ENCODE measurements around the gene KCNH6.

Gene KCNH6

DNA sequence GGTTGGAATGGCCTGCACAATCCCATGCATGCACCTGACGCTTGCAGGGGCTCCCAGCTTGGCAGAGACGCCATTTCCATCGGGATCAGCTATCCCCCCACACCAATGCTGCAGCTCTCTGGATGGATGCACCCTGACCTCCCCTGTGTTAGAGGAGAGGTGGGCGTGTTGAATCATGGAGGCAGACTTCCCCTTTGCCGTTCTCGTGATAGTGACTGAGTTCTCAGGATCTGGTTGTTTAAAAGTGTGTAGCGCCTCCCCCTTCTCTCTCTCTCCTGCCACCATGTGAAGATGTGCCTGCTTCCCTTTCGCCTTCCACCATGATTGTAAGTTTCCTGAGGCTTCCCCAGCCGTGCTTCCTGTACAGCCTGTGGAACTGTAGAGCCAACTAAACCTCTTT lies 17.8 kb upstream of the KCNH6 start:
- H3K4me3 ChIP-seq (ENCODE audit: low read depth in 1 of 2, low read length in 2 of 2): no peak overlapping the region
- DNase-seq (no peak), ATAC-seq (ENCODE audit: insufficient read depth, low read depth) (no peak)
- H3K27me3 ChIP-seq (ENCODE audit: insufficient read depth, low read length, poor library complexity): no peaks in the 10 kb centered on the region
- H3K27ac ChIP-seq (ENCODE audit: low read length): no peak overlapping the region
- no peaks in the 10 kb centered on the region for H3K9me3 ChIP-seq (ENCODE audit: insufficient read depth, low read length, severe bottlenecking)
- H2AFZ ChIP-seq (ENCODE audit: low read depth, low read length): no peak overlapping the region
- no peaks in the 10 kb centered on the region for H3K36me3 ChIP-seq (ENCODE audit: insufficient read depth, low read length)
- no peaks in the 10 kb centered on the region for H3K79me2 ChIP-seq (ENCODE audit: insufficient read depth, low read length)
- H3K4me2 ChIP-seq (ENCODE audit: insufficient read depth, low read length): no peak overlapping the region
- no peak overlapping the region for H3K9ac ChIP-seq (ENCODE audit: low read depth, low read length)
- peaks cover under 1% of the 10 kb centered on the region for H4K20me1 ChIP-seq (ENCODE audit: insufficient read depth, low read length)
- H3K4me1 ChIP-seq (ENCODE audit: insufficient read depth, low read length): no peaks in the 10 kb centered on the region
- TF ChIP-seq, protein P1, sequence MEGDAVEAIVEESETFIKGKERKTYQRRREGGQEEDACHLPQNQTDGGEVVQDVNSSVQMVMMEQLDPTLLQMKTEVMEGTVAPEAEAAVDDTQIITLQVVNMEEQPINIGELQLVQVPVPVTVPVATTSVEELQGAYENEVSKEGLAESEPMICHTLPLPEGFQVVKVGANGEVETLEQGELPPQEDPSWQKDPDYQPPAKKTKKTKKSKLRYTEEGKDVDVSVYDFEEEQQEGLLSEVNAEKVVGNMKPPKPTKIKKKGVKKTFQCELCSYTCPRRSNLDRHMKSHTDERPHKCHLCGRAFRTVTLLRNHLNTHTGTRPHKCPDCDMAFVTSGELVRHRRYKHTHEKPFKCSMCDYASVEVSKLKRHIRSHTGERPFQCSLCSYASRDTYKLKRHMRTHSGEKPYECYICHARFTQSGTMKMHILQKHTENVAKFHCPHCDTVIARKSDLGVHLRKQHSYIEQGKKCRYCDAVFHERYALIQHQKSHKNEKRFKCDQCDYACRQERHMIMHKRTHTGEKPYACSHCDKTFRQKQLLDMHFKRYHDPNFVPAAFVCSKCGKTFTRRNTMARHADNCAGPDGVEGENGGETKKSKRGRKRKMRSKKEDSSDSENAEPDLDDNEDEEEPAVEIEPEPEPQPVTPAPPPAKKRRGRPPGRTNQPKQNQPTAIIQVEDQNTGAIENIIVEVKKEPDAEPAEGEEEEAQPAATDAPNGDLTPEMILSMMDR (IDR thresholded peaks at IDR 0.05; ENCODE audit: borderline replicate concordance, extremely low read depth, low read length, poor library complexity, severe bottlenecking): no peak
- TF ChIP-seq EZH2 (IDR thresholded peaks at IDR 0.05; ENCODE audit: borderline replicate concordance, low read depth, low read length, severe bottlenecking): no peak

DNA sequence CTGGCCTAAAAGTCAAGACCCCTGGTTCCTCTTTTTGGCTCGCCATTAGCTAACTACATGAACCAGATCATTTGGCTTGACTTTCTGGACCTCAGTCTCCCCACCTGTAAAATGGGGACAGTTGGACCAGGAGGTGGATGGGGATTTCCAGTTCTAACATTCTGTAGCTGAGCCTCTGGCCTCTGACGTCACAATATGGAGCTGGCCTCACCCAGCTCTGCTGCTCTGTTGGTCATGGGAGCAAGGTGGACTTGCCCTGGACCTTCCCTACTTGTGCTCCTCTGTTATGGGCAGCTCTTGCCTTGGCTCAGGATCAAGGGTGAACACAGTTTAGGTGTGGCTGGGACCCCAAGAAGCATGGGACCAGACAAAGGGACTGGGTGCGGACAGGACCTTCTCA lies 16.5 kb upstream of the KCNH6 start:
- Histone ChIP-seq H4K20me1 (ENCODE audit: insufficient read depth, low read length) (peaks cover 4% of the 10 kb centered on the region), H3K9me3 (ENCODE audit: insufficient read depth, low read length, severe bottlenecking) (no peaks in the 10 kb centered on the region), H3K27me3 (ENCODE audit: insufficient read depth, low read length, poor library complexity) (no peaks in the 10 kb centered on the region), H3K27ac (ENCODE audit: low read length) (no peak overlapping the region), H3K4me2 (ENCODE audit: insufficient read depth, low read length) (no peak overlapping the region), H3K4me3 (ENCODE audit: low read depth in 1 of 2, low read length in 2 of 2) (no peak overlapping the region), H3K4me1 (ENCODE audit: insufficient read depth, low read length) (no peaks in the 10 kb centered on the region), H3K9ac (ENCODE audit: low read depth, low read length) (no peak overlapping the region), H3K36me3 (ENCODE audit: insufficient read depth, low read length) (no peaks in the 10 kb centered on the region), H3K79me2 (ENCODE audit: insufficient read depth, low read length) (no peaks in the 10 kb centered on the region), H2AFZ (ENCODE audit: low read depth, low read length) (no peak overlapping the region)
- TF ChIP-seq EZH2 (IDR thresholded peaks at IDR 0.05; ENCODE audit: borderline replicate concordance, low read depth, low read length, severe bottlenecking): no peak
- TF ChIP-seq, protein P1 (IDR thresholded peaks at IDR 0.05; ENCODE audit: borderline replicate concordance, extremely low read depth, low read length, poor library complexity, severe bottlenecking): no peak
- DNase-seq (no peak), ATAC-seq (ENCODE audit: insufficient read depth, low read depth) (no peak)

DNA sequence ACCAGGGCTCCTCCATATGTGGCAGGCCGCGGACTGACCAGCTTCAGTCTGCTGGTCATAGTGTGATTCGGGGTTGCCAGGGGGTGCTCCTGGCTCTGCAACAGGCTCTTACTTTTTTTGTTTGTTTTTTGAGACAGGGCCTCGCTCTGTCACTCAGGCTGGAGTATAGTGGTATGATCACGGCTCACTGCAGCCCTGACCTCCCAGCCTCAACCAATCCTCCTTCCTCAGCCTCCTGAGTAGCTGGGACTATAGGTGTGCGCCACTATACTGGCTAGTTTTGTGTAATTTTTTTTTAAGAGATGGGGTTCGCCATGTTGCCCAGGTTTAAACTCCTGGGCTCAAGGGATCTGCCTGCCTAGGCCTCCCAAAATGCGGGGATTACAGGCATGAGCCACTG lies 11.8 kb upstream of the KCNH6 start:
- H3K27ac ChIP-seq (ENCODE audit: low read length): no peak overlapping the region
- H3K4me2 ChIP-seq (ENCODE audit: insufficient read depth, low read length): no peak overlapping the region
- ATAC-seq (ENCODE audit: insufficient read depth, low read depth): no peak
- H4K20me1 ChIP-seq (ENCODE audit: insufficient read depth, low read length): peaks cover 8% of the 10 kb centered on the region
- H2AFZ ChIP-seq (ENCODE audit: low read depth, low read length): no peak overlapping the region
- H3K4me1 ChIP-seq (ENCODE audit: insufficient read depth, low read length): no peaks in the 10 kb centered on the region
- TF ChIP-seq, protein P1 (IDR thresholded peaks at IDR 0.05; ENCODE audit: borderline replicate concordance, extremely low read depth, low read length, poor library complexity, severe bottlenecking): no peak
- TF ChIP-seq EZH2 (IDR thresholded peaks at IDR 0.05; ENCODE audit: borderline replicate concordance, low read depth, low read length, severe bottlenecking): no peak
- no peaks in the 10 kb centered on the region for H3K36me3 ChIP-seq (ENCODE audit: insufficient read depth, low read length)
- no peaks in the 10 kb centered on the region for H3K27me3 ChIP-seq (ENCODE audit: insufficient read depth, low read length, poor library complexity)
- H3K4me3 ChIP-seq (ENCODE audit: low read depth in 1 of 2, low read length in 2 of 2): no peak overlapping the region
- no peaks in the 10 kb centered on the region for H3K9me3 ChIP-seq (ENCODE audit: insufficient read depth, low read length, severe bottlenecking)
- H3K79me2 ChIP-seq (ENCODE audit: insufficient read depth, low read length): no peaks in the 10 kb centered on the region
- no peak for DNase-seq
- no peak overlapping the region for H3K9ac ChIP-seq (ENCODE audit: low read depth, low read length)

DNA sequence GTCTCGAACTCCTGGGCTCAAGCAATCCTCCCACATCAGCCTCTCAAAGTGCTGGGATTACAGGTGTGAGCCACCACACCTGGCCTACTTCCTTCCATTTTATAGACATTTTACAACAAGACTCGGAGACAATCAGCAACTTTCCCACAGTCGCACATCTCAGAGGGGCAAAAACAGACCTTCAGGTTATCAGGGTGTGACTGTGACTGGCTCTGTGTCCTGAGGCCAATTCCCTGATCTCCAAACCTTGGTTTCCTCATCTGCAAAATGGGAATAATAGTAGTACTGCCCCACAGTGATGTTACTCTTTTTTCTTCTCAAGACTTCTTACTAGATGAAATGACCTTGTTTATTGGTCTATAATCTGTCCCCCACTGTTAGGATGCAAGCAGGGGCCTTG lies 10.8 kb upstream of the KCNH6 start:
- TF ChIP-seq, protein P1 (IDR thresholded peaks at IDR 0.05; ENCODE audit: borderline replicate concordance, extremely low read depth, low read length, poor library complexity, severe bottlenecking): no peak
- no peak for TF ChIP-seq EZH2 (IDR thresholded peaks at IDR 0.05; ENCODE audit: borderline replicate concordance, low read depth, low read length, severe bottlenecking)
- no peak overlapping the region for H3K9ac ChIP-seq (ENCODE audit: low read depth, low read length)
- no peak overlapping the region for H3K27ac ChIP-seq (ENCODE audit: low read length)
- peaks cover 8% of the 10 kb centered on the region for H4K20me1 ChIP-seq (ENCODE audit: insufficient read depth, low read length)
- H3K36me3 ChIP-seq (ENCODE audit: insufficient read depth, low read length): no peaks in the 10 kb centered on the region
- H3K4me3 ChIP-seq (ENCODE audit: low read depth in 1 of 2, low read length in 2 of 2): no peak overlapping the region
- no peak overlapping the region for H3K4me2 ChIP-seq (ENCODE audit: insufficient read depth, low read length)
- no peaks in the 10 kb centered on the region for H3K4me1 ChIP-seq (ENCODE audit: insufficient read depth, low read length)
- DNase-seq: no peak
- H3K9me3 ChIP-seq (ENCODE audit: insufficient read depth, low read length, severe bottlenecking): no peaks in the 10 kb centered on the region
- H2AFZ ChIP-seq (ENCODE audit: low read depth, low read length): no peak overlapping the region
- no peak for ATAC-seq (ENCODE audit: insufficient read depth, low read depth)
- no peaks in the 10 kb centered on the region for H3K27me3 ChIP-seq (ENCODE audit: insufficient read depth, low read length, poor library complexity)
- no peaks in the 10 kb centered on the region for H3K79me2 ChIP-seq (ENCODE audit: insufficient read depth, low read length)

All from DND-41 (cell line).